Fibroblast of skin of right biceps (primary cell): ENCODE data around the gene SRRM1.

ENCODE experiments used
- DNase-seq: peaks from one replicate; pipeline ENCODE4 v3.0.0-alpha.2; 2013

SRRM1 gene, protein sequence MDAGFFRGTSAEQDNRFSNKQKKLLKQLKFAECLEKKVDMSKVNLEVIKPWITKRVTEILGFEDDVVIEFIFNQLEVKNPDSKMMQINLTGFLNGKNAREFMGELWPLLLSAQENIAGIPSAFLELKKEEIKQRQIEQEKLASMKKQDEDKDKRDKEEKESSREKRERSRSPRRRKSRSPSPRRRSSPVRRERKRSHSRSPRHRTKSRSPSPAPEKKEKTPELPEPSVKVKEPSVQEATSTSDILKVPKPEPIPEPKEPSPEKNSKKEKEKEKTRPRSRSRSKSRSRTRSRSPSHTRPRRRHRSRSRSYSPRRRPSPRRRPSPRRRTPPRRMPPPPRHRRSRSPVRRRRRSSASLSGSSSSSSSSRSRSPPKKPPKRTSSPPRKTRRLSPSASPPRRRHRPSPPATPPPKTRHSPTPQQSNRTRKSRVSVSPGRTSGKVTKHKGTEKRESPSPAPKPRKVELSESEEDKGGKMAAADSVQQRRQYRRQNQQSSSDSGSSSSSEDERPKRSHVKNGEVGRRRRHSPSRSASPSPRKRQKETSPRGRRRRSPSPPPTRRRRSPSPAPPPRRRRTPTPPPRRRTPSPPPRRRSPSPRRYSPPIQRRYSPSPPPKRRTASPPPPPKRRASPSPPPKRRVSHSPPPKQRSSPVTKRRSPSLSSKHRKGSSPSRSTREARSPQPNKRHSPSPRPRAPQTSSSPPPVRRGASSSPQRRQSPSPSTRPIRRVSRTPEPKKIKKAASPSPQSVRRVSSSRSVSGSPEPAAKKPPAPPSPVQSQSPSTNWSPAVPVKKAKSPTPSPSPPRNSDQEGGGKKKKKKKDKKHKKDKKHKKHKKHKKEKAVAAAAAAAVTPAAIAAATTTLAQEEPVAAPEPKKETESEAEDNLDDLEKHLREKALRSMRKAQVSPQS

DNA sequence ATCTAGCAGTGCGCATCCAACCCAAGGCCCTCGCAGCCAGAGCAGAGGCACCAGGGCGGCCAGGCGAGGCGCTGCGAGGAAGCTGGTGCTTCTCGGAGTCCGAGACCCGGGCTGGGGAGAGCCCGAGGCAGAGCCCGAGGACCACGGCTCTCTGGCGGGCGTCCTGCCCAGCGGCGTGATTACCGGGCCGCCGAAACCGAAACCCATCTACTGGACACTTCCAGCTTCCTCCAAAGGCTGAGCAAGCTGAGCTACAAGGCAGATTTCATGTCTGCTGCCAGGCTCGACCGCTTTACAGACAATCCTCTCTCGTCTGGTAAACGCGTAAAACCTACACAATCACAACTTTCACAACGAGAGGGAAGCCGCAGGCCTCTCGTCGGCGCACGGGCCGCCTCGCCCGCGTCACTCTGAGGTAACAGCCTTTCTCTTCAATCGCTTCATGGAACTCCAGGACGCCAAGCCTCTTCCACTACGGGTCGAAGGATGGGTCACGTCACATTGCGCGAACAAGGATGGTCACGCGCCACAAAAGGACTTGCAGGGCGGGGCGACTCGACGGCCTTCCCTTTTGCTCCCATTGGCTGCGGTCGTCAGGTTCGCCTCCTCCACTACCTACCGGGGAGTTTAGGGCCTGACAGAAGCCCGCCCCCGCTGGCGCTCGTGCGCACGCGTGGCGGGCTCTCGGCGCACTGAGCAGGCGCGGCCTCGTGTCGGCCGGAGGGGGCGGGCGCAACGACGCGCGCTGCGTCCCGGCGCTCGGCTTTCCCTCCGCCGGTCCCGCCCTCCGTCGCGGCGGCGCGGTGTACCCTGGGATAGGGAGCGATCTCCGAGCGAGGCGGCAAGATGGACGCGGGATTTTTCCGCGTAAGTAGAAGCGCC lies at the start of gene SRRM1:
SRRM1 (plus strand) TSS at position 822 of the 882 bp plus-strand sequence; CDS start at position 847, 25 bp downstream.
- DNase-seq = peak; percentile 100

DNA sequence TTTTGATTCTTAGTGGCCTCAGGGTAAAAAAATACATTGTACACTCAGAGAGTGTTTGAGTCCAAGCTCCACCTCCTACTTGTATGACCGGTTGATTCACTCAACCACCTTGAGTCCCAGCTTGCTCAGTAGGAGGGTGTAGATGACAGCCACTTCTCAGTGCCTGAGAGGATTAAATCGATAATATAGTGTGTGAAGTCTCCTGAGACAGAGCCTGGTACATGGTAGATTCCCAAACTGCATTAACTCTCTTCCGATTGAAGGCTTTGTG lies 48.8 kb upstream of the SRRM1 start:
- no peak for DNase-seq

DNA sequence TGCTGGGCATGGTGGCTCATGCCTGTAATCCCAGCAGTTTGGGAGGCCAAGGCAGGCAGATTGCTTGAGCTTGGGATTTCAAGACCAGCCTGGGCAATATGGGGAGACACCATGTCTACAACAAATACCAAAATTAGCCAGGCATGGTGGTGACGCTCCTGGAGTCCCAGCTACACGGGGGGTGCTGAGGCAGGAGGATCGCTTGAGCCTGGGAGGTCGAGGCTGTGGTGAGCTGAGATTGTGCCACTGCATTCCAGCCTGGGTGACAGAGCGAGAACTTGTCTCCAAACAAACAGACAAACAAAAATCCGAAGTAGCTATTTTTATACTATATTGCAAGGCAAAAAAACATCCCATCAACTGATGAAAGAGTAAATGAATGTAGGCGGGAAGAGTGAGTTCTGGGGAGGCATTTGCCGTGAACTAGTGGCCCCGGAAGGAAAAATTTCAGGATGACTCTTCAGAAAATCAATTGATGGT lies 46.7 kb upstream of the SRRM1 start:
- DNase-seq = no peak

DNA sequence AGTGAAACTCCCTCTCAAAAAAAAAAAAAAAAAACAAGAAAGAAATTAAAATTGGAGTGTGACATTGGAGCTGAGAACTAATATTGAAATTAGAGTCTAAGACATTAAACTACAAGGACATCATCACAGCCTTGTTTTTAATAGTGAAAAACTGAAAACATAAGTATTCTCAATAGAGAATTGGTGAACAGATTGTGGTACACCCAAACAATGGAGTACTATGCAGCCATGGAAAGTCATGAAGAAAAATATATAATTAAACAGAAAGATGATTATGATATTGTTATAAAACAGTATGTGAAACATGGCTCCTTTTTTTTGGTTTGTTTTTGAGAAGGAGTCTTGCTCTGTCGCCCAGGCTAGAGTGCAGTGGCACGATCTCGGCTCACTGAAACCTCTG lies 43.8 kb upstream of the SRRM1 start:
- no peak for DNase-seq

DNA sequence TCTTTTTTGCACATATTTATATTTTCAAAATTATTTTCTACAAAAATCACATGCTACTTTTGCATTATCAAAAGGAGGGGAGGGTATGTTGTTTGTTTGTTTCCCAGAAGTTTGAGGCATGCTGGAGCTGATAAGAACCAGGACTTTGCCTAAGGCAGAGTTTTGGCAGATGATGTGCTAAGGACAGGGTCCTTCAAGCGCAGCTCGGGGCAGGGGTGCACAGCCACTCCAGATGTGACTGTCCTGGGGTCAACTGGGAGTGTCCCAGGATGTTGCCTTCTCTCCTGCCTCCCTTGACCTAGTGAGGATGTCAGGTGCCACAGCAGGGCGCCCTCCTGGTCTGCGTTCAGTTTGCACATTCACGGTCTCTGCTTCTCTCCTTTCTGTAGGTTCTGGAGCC lies 42.6 kb upstream of the SRRM1 start:
- no peak for DNase-seq

DNA sequence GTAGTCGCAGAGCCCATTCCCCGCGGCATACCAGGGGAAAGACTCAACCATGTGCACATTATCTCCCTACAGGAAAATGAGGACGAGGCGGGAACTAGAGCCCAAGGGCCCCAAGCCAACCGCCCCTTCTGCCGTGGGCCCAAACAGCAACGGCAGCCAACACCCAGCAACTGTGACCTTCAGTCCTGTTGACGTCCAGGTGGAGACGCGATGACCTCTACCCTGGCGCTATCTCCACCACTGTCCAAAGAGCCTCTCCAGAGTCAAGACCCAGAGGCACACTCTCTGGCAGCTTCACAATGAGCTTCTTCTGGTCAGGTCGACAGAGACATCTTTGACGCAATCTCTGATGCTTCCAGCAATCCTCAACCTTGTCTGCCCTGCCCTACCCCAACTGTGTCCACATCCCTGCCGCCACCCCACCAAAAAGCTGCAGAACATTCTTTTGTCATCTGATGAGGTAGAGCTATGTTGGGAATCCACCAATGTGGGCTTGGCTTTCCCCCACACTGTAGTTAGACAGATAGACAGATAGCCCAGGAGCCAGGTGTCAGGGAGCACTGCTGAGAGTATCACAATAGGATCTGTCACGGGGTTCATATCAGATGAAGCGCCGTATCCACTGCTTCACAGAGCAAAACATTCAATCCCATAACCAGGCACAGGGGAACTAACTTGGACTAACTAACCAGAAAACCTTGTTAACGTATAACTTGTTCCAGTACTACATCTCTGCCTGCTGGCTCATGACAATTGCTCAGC lies 37.4 kb upstream of the SRRM1 start:
- DNase-seq = no peak

DNA sequence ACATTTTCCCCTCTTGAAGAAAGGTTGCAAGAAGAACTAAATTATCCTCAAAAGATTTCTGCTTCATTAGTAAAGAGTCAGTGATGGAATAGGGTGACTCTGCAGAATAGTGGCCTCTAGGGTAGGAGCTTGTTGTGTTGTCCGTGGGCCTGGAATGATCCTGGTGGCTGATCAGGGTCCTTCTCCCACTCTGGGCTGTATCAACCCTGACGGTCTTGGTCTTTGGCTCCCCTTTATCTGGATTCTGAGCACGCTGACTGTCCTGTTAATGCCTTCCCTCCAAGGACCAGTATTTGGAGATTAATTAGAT lies 36.9 kb upstream of the SRRM1 start:
- DNase-seq = no peak

DNA sequence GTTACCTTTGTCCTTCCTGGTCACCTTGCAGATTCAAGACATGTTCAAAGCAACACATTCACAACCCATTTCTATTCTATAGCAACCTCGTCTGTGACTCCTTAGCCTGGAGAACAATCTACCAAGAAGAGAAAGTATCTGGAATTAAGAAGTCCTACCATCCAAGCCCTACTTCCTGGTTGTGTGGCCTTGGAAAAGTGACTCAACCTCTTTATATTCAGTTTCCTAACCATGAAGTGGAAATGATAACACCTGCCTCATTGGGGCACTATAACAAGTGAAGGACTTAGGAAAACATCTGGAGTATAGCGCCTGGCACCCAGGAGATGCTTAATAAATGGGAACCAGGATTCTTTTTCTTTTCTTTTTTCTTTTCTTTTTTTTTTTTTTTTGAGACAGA lies 36.5 kb upstream of the SRRM1 start:
- no peak for DNase-seq

DNA sequence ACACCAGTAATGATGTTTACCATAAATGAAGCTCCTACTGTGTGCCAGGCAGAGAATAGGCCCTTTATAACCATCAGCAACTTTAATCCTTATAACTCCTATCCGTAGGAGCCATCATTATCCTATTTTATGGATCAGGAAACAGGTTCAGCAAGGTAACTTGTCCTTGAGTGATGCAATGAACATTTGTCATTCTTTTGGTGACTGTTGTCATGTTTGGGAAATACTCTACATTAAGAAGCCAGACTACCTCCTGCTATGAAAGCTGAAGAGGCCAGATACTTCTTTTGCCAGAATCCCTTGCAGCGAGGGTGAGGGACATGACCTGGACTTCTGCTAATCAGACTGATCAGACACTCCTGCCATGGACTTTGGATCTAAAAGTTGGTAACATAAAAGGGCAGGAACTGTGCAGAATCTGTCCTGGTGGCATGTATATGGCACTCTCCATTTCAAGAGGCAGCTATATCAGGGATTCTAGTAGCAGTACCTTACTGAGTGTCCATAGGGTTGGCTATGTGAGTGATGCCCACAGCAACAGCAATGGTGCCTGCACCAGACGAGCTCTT lies 33.1 kb upstream of the SRRM1 start:
- DNase-seq = no peak

DNA sequence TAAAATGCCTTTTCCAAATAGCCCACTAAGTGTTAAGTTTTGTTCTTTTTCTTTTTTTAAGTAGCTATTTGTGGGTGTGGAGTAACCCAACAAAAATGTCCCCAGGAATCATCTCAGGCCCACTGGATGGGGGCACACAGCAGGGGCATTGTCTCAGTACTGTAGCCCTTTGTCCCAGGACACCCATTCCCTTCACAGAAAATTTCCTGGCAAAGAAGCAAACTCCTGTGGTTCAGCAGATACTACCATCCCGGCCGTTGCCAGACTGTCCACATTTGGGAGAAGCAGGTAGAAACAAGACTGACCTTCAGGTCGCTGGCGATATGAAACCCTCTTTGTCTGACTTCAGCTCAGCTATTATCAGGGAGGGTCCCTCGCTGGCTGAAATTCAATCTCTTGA lies 23.7 kb upstream of the SRRM1 start:
- DNase-seq = no peak

DNA sequence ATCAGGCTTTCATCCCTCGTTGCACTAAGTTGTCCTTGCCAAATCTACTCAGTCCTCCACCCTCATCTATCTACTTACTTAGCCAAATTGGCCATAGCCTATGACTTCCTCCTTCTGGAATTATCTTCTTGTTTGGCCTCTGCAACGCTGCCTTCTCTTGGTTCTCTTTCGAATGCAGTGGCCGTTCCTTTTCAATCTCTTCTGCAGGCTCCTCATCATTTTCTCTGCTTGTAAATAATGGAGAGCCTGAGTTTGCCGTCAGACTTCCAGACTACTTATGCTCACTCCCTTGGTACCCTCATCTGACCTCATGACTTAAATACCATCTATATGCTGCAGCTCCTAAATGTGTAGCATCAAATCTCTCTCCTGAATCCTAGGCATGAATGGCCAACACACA lies 22.4 kb upstream of the SRRM1 start:
- DNase-seq = no peak

DNA sequence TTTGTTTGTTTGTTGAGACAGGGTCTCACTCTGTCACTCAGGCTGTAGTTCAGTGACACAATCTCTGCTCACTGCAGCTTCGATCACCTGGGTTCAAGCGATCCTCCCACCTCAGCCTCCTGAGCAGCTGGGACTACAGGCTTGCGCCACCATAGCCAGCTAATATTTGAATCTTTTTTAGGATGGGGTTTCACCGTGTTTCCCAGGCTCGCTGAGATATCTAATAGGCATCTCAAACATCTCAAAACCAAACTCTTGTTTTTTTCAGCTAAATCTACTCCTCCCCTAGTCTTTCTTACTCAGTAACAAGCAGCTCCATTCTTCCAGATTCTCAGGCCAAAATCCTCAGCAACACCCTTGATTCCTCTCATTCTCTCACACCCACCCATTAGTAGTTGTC lies 22.0 kb upstream of the SRRM1 start:
- DNase-seq = no peak

DNA sequence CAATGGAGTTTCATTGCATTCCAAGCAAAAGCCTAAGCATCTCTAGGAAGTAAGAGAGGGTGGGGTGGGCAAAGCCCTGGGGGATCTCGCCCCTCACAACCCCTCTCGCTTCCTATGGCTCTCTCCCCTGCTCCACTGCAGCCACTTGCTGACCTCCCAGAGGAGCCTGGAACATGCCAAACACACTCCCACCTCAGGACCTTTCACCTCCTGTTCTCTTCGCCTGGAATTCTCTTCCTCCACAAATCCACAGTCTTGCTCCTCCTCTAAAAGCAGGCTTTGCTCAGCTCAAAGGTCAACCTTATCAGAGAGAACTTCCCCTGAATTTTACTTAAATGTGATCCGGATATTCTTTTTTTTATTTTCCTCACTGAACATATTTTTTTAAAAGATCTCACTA lies 20.9 kb upstream of the SRRM1 start:
- no peak for DNase-seq

DNA sequence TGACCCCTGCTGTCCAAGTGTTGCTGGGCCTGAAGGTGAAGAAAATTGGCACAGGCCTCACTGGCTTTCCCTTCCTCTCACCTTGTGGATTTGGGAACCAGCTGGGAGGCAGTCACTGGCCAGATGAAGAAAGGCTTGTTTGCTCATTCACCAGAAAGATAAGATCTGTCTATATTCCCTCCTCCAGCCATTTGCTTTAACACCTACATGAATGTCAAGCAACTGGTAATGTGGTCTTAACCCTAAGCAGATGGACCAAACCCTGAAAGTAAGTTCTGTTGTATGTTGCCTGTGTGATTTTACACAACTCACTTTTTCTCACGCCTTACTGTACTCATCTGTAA lies 10.3 kb upstream of the SRRM1 start:
- DNase-seq = no peak

DNA sequence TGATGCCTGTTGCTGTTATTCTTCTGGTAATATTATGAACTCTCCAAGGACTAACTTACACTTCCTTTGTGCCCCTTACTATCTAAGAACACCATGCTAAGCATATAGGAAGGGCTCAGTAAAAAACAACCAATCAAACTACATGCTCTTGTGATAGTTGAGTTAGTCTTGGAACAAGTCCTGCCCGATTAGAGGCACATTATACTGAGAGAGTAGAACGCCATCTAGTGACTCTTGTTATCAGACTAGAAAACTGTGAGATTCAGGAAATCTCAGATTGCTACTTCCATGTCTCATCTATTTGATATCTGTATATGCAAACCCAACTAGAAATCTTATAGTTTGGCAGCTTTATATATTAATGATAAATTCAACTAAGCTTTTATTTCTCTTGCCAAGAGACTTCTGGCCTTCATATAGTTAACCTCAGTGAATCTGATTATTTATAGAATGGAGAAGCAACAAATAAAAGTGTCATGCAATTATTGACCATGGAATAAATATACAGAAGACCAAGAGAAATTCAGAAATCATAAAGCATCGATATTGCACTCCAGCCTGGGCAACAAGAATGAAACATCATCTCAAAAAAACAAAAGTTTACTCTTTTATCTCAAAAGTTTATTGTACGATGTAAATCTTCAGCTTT lies 7.8 kb upstream of the SRRM1 start:
- peak; percentile 72 for DNase-seq

DNA sequence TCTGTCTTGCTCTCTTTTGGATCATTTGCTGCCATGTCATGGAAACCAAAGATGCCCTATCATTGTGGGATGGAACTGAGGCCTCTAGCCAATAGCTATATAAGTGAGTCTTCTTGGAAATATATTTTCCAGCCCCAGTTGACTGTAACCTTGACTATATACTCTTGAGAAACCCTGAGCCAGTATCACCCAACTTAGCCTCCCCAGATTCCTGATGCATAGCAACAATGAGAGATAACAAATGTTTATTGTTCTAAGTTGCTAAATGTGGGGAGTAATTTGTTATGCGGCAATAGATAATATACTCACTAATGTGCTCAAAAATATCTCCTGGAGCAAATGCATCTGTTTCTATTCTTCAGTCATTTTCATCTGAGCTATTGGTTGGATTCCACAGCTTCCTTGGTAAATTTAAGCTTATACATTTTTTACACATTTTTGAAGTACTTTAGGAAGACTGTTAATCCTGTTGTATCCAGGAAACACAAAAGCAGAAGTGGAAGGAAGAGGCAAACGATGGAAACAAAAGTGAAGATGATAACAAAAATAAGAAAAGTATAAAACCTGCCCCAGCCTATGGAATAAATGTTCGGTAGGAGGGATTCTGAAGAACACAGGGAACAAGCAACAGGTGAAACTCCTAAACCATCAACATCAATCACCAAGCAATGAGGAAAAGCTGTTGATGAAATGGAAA lies 6.3 kb upstream of the SRRM1 start:
- DNase-seq = no peak

DNA sequence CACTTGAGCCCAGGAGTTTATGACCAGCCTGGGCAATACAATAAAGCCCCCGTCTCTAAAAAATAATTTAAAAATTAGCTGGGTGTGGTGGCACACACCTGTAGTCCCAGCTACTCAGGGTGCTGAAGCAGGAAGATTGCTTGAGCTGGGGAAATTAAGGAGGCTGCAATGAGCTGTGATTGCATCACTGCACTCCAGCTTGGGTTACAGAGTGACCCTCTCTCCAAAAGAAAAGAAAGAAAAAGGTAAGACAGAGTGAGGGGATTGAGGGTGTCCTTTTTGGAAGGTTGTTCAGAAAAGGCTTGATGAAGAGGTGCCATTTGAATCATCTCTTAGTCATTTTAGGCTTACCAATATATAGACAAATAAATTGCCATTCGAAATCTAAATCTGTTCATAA lies 4.0 kb upstream of the SRRM1 start:
- DNase-seq = no peak

DNA sequence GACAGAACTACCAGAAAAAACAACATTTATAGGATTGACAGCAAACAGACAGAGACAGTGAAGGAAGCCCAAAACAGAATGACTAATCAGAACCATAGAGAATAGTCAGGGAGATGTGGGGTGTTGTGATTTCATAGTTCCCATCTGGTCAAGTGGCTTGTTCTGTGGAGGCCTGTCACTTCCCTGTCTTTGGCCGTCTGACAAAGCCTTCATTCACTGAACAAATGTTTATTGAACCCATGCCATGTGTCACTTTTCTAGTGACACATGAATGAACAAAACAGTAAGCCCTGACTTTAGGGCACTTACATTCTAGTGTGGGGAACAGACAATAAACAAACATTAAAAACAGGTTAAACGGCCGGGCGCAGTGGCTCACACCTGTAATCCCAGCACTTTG lies 3.2 kb upstream of the SRRM1 start:
- no peak for DNase-seq

DNA sequence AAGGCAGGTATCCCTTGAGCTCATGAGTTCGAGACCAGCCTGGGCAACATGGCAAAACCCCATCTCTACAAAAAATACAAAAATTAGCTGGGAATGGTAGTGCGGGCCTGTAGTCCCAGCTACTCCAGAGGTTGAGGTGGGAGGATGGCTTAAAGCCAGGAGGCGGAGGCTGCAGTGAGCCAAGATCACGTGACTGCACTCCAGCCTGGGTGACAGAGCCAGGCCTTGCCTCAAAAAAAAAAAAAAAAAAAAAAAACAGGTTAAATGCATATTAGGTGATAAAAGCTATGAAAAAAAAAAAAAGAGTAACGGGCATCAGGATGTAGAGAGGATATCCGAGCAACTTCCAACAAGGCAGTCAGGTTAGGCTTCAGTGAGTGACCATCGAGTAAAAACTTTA lies 2.8 kb upstream of the SRRM1 start:
- DNase-seq = peak; percentile 5

DNA sequence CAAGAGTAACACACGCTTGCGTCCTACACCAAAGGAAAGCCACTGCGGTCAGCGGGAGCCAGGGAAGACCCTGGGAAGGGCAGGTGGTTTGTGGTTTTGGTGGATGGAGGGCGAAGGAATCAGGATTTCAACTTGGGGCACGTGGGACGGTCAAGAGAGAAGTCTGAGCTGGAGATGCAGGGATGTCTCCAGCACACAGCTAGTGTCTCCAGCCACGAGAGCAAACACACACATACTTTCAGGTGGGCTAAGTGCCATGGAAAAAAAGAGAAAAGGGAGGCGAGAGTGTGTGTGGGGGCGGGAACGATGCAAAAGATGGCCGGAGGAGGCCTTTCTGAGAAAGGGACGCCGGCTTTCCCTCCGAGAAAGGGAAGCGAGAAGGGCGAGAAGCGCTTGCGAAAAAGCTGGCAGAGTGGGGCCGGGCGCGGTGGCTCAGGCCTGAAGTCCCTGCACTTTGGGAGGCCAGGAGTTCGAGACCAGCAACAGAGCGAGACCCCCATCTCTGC lies 1.4 kb upstream of the SRRM1 start:
- peak; percentile 37 for DNase-seq
